WERI-Rb-1 (cell line): Measurements from ENCODE around the gene CDC42BPA.
A peak's percentile ranks its signal among the peaks of the same experiment; 100 is the strongest.

Experiments used
- DNase-seq: peaks from one replicate; pipeline ENCODE4 v3.0.0-alpha.2; 2020
- H3K27ac ChIP-seq: fragments of 250-450 bp; sonication (Bioruptor Pico); 2 replicates; pipeline ENCODE4 v1.5.1; 2020; ENCODE audit warnings: mild to moderate bottlenecking, moderate library complexity
- H3K27me3 ChIP-seq: fragments of 250-450 bp; sonication (Bioruptor Pico); 2 replicates; pipeline ENCODE4 v1.5.1; 2021; ENCODE audit warnings: mild to moderate bottlenecking, low read depth, moderate library complexity; ENCODE audit not compliant: insufficient read depth, severe bottlenecking
- H3K36me3 ChIP-seq: fragments of 250-450 bp; sonication (Bioruptor Pico); 2 replicates; pipeline ENCODE4 v1.5.1; 2020; ENCODE audit warnings: mild to moderate bottlenecking, moderate library complexity
- H3K4me3 ChIP-seq: 2 replicates; pipeline ENCODE4 v1.5.1; 2011; ENCODE audit warnings: low read depth, mild to moderate bottlenecking, control low read depth, low read length
- H3K9me3 ChIP-seq: fragments of 250-450 bp; sonication (Bioruptor Pico); 2 replicates; pipeline ENCODE4 v1.5.1; 2021; ENCODE audit warnings: mild to moderate bottlenecking, moderate library complexity; ENCODE audit not compliant: severe bottlenecking
- CTCF ChIP-seq: IDR thresholded peaks from 2 replicates; pipeline ENCODE4 v1.5.1; 2011; ENCODE audit warnings: low read depth, mild to moderate bottlenecking, control low read depth, inconsistent platforms, low read length

CDC42BPA gene

GRCh38 chr1:226940029-226940805 lies 378.1 kb downstream of the CDC42BPA start, which contains the start of gene COQ8A:
Gene COQ8A, plus strand, starts transcription at chr1:226940294. Its CDS starts 21,092 bp downstream, at chr1:226961386.
- no peaks in the 10 kb centered on the region for H3K27me3 ChIP-seq
- no peak for TF ChIP-seq CTCF
- no peaks in the 10 kb centered on the region for H3K36me3 ChIP-seq
- H3K27ac ChIP-seq = peak within 1 kb of the TSS; percentile 92
- peak; percentile 94 for DNase-seq
- no peaks in the 10 kb centered on the region for H3K9me3 ChIP-seq
- H3K4me3 ChIP-seq = peak within 1 kb of the TSS; percentile 66
